ENCODE data around the gene ENG. TPM values are rescaled to one million over a fixed set of nuclear protein-coding genes. Genes with fewer than 3 reads are reported as not detected.
"Not testable (repeated sequence)": the region's sequence is repeated elsewhere in the genome, so short reads cannot be mapped to it uniquely, and the experiment has no call there.

Gene ENG
- total RNA-seq, 2 donors from 2014 or later = 12.7 to 34.1 TPM

DNA sequence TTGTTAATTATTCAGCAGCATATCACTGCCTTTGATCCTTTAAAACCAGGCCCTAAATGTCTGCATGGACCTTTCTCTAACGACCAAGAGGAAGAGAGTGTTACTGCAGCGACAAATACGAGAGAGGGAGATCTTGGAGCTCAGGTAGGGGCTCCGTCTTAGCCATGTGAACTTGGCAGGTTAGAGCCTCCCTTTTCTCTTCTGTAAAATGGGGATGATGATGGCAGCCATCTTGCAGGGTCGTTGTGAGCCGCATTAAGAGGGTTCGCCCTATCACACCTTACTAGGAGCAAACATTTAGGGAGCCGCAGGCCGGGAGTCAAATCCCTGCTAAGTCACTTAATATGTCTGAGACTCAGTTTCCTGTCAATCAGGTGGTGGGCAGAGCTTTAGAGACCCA, 1.6 kb downstream of the ENG start:
- Mint-ChIP-seq H3K4me1 (ENCODE audit: low read depth in 2 of 2) (peaks cover 22 to 33% of the 10 kb centered on the region in 2 donors), H3K27me3 (no peaks in the 10 kb centered on the region), H3K36me3 (peaks cover 11% of the 10 kb centered on the region), H3K9me3 (peaks cover 12% of the 10 kb centered on the region), H3K27ac (peak overlapping the region in 1 of 2 donors; percentile 80), H3K4me3 (peak overlapping the region; percentile 6)
- no peak for DNase-seq (ENCODE audit: low spot score)
- no peak for ATAC-seq

GRCh38 chr9:127850286-127850830, 4.1 kb downstream of the ENG start:
- DNase-seq (ENCODE audit: low spot score) = no peak
- Mint-ChIP-seq H3K4me1 (ENCODE audit: low read depth in 2 of 2) (peaks cover 20 to 25% of the 10 kb centered on the region in 2 donors), H3K9me3 (peaks cover 12% of the 10 kb centered on the region), H3K36me3 (peaks cover 11% of the 10 kb centered on the region), H3K27me3 (no peaks in the 10 kb centered on the region), H3K4me3 (no peak overlapping the region), H3K27ac (no peak overlapping the region)
- no peak for ATAC-seq

- Mint-ChIP-seq H3K27me3 (no peaks in the 10 kb centered on the region), H3K4me3 (no peak overlapping the region), H3K4me1 (ENCODE audit: low read depth in 2 of 2) (peaks cover 19 to 24% of the 10 kb centered on the region in 2 donors), H3K9me3 (peaks cover 12% of the 10 kb centered on the region), H3K36me3 (peaks cover 11% of the 10 kb centered on the region), H3K27ac (no peak overlapping the region)
- DNase-seq (ENCODE audit: low spot score) (no peak), ATAC-seq (no peak)
These were observed 5.5 kb downstream of the ENG start for GRCh38 chr9:127848756-127849504.

GRCh38 chr9:127847833-127848755, 6.4 kb downstream of the ENG start:
- no peaks in the 10 kb centered on the region for H3K27me3 Mint-ChIP-seq

DNA sequence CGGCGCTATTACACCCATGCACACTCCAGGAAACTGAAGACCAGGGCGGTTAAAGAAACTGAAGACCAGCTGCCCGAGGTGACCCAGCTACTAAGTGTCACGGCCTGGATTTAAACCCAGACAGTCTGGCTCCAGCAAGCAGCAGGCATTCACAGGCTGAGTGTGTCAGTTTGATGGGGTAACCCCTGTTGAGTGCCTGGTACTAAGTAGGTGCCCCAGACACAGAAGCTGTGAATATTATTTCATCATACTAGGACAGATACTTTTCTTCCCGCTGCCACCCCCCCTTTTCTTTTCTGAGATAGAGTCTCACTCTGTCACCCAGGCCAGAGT, 7.3 kb downstream of the ENG start:
- peak; percentile 65 to 84 for ATAC-seq
- peaks cover 11% of the 10 kb centered on the region for H3K36me3 Mint-ChIP-seq
- H3K4me1 Mint-ChIP-seq (ENCODE audit: low read depth in 2 of 2) = peaks cover 14% of the 10 kb centered on the region in 2 donors
- H3K27me3 Mint-ChIP-seq = no peaks in the 10 kb centered on the region
- H3K27ac Mint-ChIP-seq = no peak overlapping the region
- H3K9me3 Mint-ChIP-seq = peaks cover 12% of the 10 kb centered on the region
- no peak for DNase-seq (ENCODE audit: low spot score)
- no peak overlapping the region for H3K4me3 Mint-ChIP-seq

More at GRCh38 chr9:127847833-127848755, 6.4 kb downstream of the ENG start:
- Mint-ChIP-seq H3K27ac (no peak overlapping the region), H3K36me3 (peaks cover 11% of the 10 kb centered on the region), H3K9me3 (peaks cover 12% of the 10 kb centered on the region), H3K4me3 (no peak overlapping the region), H3K4me1 (ENCODE audit: low read depth in 2 of 2) (peaks cover 16 to 20% of the 10 kb centered on the region in 2 donors)
- ATAC-seq (no peak), DNase-seq (ENCODE audit: low spot score) (no peak)

- Mint-ChIP-seq H3K4me3 (no peak overlapping the region), H3K27me3 (no peaks in the 10 kb centered on the region), H3K27ac (no peak overlapping the region), H3K36me3 (peaks cover 11% of the 10 kb centered on the region), H3K9me3 (peaks cover 12% of the 10 kb centered on the region), H3K4me1 (ENCODE audit: low read depth in 2 of 2) (peaks cover 8 to 9% of the 10 kb centered on the region in 2 donors)
- ATAC-seq (no peak), DNase-seq (ENCODE audit: low spot score) (no peak)
These were observed 7.8 kb downstream of the ENG start for GRCh38 chr9:127846443-127847177.

GRCh38 chr9:127845619-127846018, 8.8 kb downstream of the ENG start:
- H3K4me3 Mint-ChIP-seq; H3K4me1 Mint-ChIP-seq (ENCODE audit: low read depth in 2 of 2); DNase-seq (ENCODE audit: low spot score); H3K27ac Mint-ChIP-seq; ATAC-seq; H3K27me3 Mint-ChIP-seq: not testable (repeated sequence)
- peaks cover 12% of the 10 kb centered on the region for H3K9me3 Mint-ChIP-seq
- peaks cover 11% of the 10 kb centered on the region for H3K36me3 Mint-ChIP-seq

DNA sequence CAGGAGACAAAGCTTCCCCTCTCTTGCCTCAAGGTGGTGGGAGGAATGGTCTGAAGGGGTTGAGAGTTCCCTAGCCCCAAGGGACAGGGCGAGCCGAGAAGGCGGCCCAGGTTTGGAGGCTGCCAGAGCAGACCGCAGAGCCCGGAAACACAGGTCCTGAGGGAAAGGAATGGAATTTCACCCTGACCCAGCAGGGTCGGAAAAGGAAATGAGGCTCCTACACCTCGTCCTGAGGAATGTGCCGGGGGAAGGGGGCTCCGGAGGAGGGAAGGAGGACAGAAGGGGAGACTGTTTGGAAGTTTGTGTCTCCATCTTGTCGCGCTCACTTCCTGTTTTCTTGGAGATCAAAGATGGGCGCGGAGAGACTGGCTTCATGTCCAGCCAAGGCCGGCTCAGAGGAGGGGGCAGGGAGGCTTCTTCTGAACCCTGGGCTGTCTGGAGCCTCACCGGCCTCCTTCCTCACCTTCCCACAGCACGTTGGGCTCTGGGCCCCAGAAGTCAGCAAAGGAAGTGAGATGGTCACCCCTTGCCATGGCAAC, 9.6 kb downstream of the ENG start:
- Mint-ChIP-seq H3K27me3 (no peaks in the 10 kb centered on the region), H3K4me3 (no peak overlapping the region), H3K4me1 (ENCODE audit: low read depth in 2 of 2) (peaks cover 6 to 8% of the 10 kb centered on the region in 2 donors), H3K27ac (no peak overlapping the region), H3K36me3 (peaks cover 11% of the 10 kb centered on the region), H3K9me3 (peaks cover 12% of the 10 kb centered on the region)
- ATAC-seq (no peak), DNase-seq (ENCODE audit: low spot score) (no peak)

DNA sequence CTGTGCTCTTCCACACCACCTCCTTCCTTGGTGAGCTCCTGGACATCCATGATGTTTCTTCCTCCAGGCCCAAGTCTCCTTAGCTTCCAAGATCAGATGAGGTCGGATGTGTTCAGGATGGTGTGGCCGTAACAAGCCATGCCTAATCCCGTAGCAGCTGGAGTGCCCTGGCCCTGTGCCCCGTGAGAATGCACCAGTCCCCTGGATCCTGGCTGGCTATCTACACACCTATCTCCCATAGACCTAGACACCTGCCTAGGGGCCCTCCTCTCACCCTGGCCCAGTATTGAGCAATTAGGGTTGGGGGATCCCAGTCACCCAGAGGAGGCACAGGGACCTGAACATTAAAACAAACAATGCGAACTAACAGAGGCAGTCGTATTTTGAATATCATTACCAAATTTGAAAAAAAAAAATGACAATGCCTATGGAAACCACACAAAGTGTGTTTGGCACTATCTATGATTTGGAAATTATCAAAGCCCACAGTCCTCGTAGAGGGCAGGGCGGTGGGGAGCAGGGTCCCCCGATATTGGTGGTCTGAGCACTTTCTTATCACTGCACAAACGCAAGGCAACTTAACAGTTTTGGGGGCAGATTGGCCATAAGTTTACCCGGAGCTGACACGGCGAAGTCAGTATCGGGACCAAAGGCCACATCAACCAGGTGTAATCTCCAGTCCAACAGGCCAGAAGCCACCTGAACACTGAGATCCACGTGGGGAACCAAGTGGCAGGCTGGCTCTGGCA, 13.2 kb downstream of the ENG start:
- ATAC-seq (no peak), DNase-seq (ENCODE audit: low spot score) (no peak)
- H3K27ac Mint-ChIP-seq = no peak overlapping the region
- no peaks in the 10 kb centered on the region for H3K4me1 Mint-ChIP-seq (ENCODE audit: low read depth in 2 of 2)
- H3K4me3 Mint-ChIP-seq = no peak overlapping the region
- no peaks in the 10 kb centered on the region for H3K27me3 Mint-ChIP-seq
- no peaks in the 10 kb centered on the region for H3K9me3 Mint-ChIP-seq
- no peaks in the 10 kb centered on the region for H3K36me3 Mint-ChIP-seq

DNA sequence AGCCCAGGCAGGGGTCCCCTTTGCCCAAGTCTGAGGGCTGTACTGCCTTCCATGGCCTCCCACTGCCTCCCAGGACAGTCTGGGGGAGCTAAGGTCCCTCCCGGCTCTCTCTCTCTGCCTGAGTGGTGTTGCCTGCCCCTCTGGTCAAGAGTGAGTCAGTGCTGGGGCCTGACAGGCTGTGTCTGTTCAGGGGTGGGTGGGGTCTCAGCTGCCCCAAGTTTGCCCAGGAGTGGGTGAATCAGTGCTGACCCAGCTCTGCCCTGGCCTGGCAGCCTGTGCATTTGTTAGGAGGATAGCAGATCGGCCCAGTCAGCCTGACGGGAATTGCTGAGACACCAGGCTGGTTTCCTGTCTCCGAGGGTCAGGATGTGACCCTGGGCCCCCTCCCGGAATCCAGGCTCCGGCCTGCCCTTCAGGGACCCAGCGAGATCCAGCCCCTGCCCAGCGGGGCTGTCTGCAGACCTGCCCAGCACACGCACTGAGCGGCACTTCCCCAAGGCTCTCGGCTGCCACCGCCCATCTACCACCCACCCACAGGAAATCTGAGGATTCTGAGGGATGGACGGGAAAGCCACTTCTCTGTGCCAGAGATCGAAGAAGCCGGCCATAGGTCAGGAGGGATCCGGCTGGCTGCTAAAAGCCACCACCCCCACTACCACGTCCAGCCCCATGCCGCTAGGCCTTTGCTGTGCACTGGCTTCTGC, 15.9 kb downstream of the ENG start:
- H3K4me1 Mint-ChIP-seq (ENCODE audit: low read depth in 2 of 2) = no peaks in the 10 kb centered on the region
- no peak overlapping the region for H3K27ac Mint-ChIP-seq
- no peaks in the 10 kb centered on the region for H3K9me3 Mint-ChIP-seq
- ATAC-seq (peak; percentile 17 to 29), DNase-seq (ENCODE audit: low spot score) (no peak)
- H3K36me3 Mint-ChIP-seq = no peaks in the 10 kb centered on the region
- H3K4me3 Mint-ChIP-seq = no peak overlapping the region
- no peaks in the 10 kb centered on the region for H3K27me3 Mint-ChIP-seq

- no peaks in the 10 kb centered on the region for H3K9me3 Mint-ChIP-seq
- DNase-seq (ENCODE audit: low spot score) (no peak), ATAC-seq (no peak)
- H3K4me3 Mint-ChIP-seq = no peak overlapping the region
- H3K27ac Mint-ChIP-seq = no peak overlapping the region
- H3K4me1 Mint-ChIP-seq (ENCODE audit: low read depth in 2 of 2) = peaks cover 0 to 2% of the 10 kb centered on the region in 2 donors
- no peaks in the 10 kb centered on the region for H3K27me3 Mint-ChIP-seq
- no peaks in the 10 kb centered on the region for H3K36me3 Mint-ChIP-seq
These were observed 17.1 kb downstream of the ENG start for GRCh38 chr9:127837346-127837745.

GRCh38 chr9:127836561-127836960, 17.9 kb downstream of the ENG start:
- not testable (repeated sequence) for H3K9me3 Mint-ChIP-seq; H3K36me3 Mint-ChIP-seq; DNase-seq (ENCODE audit: low spot score); ATAC-seq; H3K27me3 Mint-ChIP-seq; H3K4me1 Mint-ChIP-seq (ENCODE audit: low read depth in 2 of 2); H3K27ac Mint-ChIP-seq; H3K4me3 Mint-ChIP-seq

Data from natural killer cell treated with Interleukin-12 subunit alpha and Interleukin-12 subunit beta and Interleukin-15 and Interleukin-18, amount 100 ng/mL, for 72 hours (primary cell).